ENCODE data around the gene RRP8.

Gene RRP8

GRCh38 chr11:6598555-6598954 lies 4.9 kb downstream of the RRP8 start:
- DNase-seq: no peak

DNA sequence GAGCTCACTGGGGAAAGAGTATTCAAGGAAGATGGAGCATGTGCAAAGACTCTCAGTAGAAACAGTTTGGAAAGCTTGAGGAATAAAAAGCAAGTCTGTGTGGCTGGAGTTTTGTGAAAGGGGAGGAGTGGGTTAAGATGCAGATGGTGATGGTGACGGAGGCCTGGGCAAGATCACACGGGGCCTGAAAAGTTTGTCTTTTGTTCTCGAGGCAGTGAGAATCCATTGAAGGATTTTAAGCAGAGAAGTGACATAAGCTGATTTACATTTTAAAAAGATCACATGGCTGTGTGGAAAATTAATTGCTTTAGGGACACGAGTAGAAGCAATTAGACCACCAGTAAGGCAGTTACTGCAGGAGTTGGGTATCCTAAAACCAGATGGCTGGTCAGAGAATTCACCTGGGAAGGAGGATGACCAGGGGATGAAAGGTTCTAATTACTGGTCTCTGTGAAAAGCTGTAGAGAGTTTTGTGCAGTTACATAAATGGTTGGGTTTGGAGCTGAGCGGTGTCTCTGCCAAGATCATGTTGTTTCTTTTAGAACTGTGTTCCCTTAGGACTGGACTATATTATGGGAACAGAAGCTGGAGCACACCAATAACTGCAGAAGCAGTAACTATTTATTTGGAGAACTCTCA lies 7.1 kb downstream of the RRP8 start:
- no peak for DNase-seq

GRCh38 chr11:6594142-6594768 lies 9.2 kb downstream of the RRP8 start:
- DNase-seq: no peak

- DNase-seq: no peak
These were observed 15.4 kb downstream of the RRP8 start for GRCh38 chr11:6588018-6588417.

GRCh38 chr11:6587360-6587953 lies 16.0 kb downstream of the RRP8 start:
- DNase-seq: no peak

- DNase-seq: no peak
These were observed 16.7 kb downstream of the RRP8 start for GRCh38 chr11:6586434-6587359.

DNA sequence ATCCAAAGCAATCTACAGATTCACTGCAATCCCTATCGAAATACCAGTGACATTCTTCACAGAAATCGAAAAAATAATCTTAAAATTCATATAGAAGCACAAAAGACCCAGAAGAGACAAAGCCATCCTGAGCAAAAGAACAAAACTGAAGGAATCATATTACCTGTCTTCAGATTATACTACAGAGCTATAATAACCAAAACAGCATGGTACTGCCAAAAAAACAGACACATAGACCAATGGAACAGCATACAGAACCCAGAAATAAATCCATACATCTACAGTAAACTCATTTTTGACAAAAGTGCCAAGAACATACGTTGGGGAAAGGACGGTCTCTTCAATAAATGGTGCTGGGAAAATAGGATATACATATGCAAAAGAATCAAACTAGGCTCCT lies 18.9 kb downstream of the RRP8 start:
- DNase-seq: no peak

DNA sequence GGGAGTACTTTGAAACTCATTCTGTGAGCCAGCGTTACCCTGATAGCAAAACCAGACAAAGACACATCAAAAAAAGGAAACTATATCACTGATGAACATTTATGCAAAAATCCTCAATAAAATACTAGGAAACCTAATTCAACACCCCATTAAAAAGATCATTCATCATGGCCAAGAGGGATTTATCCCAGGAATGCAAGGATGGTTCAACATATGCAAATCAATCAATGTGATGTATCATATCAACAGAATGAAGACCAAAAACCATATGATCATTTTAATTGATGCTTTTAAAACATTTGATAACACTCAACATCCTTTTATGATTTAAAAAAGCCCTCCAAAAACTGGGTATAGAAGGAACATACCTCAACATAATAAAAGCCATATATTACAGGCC lies 19.8 kb downstream of the RRP8 start:
- no peak for DNase-seq

DNA sequence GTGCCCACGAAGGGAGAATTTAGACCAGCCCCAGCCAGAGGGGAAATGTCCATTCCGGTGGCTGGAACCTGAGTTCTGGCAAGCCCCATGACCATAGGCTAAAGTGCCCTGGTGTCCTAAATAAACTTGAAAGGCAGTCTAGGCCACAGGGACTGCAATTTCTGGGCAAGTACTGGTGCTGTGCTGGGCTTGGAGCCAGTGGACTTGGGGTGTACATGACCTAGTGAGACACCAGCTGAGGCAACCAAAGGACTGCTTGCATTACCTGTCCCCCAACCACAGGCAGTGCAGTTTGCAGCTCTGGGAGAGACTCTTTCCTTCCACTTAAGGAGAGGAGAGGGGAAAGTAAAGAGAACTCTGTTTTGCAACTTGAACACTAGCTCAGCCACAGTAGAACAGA lies 23.7 kb downstream of the RRP8 start:
- DNase-seq: no peak

- DNase-seq: no peak
These were observed 25.3 kb downstream of the RRP8 start for GRCh38 chr11:6578134-6578533.

- no peak for DNase-seq
These were observed 26.7 kb downstream of the RRP8 start for GRCh38 chr11:6576471-6577373.

GRCh38 chr11:6574816-6575715 lies 28.4 kb downstream of the RRP8 start:
- DNase-seq: no peak

DNA sequence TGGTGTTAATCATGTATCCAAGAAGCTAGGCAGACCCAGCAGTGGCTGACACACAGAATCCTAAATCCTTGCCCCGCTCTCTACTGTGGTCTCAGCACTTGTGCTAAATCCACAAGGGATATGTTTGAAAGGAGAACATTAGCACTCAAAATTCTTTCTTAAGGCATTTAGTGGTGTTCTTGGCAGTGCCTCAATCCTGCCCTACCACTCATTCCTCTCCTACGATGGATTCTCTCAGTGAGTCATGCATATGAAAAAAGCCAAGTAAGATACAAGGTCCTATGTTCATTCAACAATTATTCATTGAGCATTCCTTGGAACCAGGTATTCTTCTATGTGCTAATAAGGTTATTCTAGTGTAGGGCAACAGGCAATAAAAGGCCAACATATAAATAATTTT lies 31.2 kb downstream of the RRP8 start:
- DNase-seq: no peak

GRCh38 chr11:6571434-6572008 lies 31.9 kb downstream of the RRP8 start:
- DNase-seq: no peak

GRCh38 chr11:6570691-6571427 lies 32.6 kb downstream of the RRP8 start:
- DNase-seq: no peak

- no peak for DNase-seq
These were observed 33.7 kb downstream of the RRP8 start for GRCh38 chr11:6569706-6570105.

DNA sequence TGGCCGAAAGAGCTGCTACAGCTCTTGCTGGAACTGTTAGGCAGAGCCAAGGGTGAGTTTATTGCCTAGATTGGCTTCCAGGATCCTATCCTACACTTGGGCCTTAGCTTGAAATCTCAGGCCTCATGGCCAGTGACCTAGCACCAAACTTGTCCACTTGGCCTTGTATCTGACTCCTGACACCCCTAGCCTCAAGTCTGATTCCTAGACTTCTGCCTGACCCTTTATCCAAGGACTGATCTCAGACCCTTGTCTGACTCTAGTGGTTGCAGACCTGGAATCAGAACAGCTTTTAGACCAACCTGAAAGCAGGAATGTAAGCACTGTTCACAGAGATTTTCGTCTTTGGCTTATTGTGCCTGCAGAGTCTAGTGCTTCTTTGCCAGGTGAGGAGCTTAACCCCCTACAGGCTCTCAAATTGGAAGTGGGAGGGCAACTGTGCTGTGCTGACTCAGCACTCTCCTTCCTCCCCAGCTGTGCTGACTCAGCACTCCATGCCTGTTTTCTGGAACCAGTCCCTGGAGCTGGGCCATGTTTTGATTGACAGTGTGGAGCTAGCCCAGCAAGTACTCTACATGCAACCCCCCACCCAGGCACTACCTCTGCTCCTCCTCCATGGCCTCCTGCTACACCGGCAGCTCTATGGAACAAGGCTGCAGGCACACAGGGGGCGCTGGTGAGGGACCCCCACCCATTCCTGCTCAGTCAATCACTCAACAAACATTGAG lies 35.1 kb downstream of the RRP8 start:
- no peak for DNase-seq

DNA sequence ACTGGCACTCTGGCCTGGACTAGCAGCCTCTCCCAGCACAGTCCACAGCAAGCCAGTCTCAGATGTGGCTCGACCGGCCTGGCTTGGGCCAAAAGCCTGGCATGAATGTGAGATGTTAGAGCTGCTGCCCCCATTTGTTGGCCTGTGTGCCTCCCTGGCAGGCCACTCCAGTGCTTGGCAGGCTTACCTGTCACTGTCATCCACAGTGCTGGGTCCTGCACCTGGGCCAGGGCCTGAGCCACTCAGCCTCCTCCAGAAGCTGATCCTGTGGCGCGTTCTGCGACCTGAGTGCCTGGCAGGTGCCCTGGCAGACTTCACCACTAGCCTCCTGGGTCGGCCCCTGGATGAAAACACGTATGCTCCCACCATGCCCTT lies 36.1 kb downstream of the RRP8 start:
- no peak for DNase-seq

DNA sequence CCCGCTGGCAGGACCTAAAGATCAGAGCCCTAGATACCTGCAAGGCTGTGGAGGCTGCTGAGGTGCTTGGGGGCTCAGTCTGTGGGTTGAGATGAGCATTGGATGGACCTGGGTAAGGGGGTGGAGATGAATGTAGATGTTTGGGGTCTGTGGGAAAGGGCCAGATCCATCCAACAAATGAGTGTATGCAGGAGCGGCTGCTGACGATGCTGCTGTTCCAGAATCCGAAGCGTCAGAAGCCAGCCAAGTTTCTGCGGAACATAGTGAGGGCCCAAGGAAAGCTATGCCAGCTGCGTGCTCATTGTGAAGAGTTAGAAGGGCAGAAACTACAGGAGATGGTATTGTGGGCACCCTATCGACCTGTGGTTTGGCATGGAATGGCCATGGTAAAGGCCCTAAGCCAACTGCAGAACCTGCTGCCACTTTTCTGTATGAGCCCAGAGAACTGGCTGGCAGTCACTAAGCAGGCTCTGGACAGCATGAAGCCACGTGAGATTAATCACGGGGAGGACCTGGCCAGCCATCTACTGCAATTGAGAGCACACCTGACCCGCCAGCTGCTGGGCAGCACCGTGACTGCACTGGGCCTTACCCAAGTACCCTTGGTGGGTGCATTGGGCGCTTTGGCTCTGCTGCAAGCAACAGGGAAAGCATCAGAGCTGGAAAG lies 36.6 kb downstream of the RRP8 start:
- no peak for DNase-seq

Measured in stimulated activated naive CD4-positive, alpha-beta T cell treated with Interleukin-2 at 50 U/mL for 16 hours (primary cell).